Measurements from ENCODE around the gene LNP1.

The LNP1 gene

DNA sequence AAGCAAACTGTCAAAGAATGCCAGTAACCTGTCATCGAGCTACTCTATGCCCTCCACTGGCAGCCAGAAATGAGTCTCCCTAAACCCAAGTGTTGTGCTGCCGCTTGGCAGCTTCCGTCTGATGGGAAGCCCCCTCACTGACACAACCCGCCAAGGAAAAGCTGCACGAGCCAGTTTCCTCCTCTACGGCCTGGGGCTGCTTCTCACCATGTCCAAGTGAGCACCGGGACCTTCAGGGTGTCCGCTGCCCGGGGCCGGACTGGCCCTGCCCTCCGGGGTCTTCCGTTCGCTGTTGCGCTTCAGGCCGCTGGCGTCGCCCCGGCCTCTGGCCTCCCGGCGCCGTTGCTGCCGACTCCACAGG, 940 bp upstream of the LNP1 start:
- DNase-seq = no peak

DNA sequence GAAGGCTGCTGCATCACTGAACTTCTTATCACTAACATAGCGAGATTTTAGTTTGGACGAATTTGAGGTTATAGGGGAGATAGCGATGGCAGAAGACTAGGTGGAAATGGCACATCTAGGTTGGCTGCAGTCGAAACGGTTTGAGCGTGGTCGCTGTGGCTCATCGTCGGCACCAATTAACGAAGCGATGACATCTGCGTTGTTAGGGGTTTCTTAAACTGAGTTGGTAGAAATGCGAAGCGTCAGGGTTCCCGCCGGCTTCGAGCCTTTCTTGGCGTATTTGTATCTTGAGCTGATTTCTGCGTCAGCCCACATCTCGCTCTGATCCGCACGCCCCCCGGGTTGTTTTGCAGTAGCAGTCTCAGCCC, 319 bp downstream of the LNP1 start:
- DNase-seq = no peak

DNA sequence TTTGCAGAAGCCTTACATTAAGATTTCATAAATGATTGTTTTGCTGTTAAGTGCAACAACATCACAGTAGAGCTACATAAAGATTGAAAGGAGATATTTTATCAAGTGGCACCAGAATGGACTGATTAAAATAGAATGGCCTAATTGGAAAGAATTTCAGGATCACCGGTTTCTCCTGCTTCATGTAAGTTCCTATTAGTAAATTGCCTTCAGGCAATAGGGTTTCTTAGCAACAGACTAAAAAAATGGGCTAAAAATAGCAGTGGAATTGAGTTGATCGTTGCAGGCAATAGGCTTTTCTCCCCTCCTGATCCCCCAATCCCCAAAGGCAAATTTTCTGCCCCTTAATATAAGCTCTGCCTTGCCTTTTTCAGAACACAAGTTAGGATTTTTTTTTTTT, 917 bp downstream of the LNP1 start:
- DNase-seq = peak; percentile 70

DNA sequence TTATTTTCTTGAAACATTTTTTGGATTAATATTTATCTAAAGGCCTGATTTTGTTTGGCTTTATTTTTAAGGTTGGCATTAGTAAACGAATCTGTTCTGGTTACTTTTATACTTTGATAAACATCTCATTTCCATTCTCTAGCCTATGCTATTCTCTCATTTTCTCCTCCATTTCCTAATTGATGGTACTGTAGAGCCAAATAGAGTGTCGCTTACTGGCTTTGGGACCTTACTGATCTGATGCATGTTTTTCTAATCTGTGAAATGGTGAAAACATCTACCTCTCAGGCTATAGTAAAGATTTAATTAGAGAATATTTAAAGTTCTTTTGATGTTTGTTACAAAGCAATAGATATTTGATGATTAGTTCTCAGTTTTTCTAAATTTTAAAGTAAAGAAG, 1.6 kb downstream of the LNP1 start:
- peak; percentile 29 for DNase-seq

DNA sequence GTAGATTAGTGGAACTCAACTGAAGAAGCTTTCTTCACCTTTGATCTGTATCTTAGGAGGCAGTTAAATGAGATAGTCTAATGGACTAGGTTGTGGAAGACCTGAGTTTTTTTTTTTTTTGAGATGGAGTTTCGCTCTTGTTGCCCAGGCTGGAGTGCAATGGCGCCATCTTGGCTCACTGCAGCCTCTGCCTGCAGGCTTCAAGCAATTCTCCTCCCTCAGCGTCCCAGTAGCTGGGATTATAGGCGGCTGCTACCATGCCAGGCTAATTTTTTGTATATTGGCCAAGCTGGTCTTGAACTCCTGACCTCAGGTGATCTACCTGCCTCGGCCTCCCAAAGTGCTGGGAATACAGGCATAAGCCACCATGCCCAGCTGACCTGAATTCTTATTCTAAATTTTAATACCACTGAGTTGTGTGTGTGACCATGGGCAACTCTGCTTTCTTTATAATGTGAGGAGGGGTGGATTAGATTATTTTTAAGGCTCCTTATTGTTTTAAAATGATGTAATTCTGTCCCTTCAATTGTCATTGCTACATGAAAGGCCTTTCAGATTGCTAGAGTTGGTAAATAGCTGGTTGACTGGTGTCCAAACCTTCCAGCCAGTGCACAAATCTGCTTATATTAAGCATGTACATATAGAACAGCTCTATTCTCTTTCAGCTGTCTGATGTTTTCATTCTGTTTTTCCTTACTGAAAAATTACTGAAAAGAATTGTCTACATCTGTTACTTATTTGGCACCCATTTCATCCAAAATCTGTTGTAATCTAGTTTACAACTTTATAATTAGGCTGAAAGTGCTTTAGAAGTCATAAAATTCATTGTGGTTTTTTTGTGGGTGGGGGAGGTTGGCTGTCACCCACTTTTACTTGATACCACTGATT, 2.3 kb downstream of the LNP1 start:
- DNase-seq = no peak

DNA sequence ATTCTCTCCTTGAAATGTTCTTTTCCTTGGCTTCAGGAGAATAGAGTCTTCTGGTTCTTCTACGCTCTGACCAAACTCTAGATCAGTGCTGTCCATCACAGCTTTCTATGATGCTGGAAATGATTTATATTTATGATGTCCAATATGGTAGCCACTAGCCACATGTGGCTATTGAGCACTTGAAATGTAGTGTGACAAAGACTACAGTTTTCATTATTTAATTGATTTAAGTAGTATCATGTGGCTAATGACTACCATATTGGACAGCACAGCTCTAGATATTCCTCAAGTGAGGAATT, 2.9 kb downstream of the LNP1 start:
- no peak for DNase-seq

DNA sequence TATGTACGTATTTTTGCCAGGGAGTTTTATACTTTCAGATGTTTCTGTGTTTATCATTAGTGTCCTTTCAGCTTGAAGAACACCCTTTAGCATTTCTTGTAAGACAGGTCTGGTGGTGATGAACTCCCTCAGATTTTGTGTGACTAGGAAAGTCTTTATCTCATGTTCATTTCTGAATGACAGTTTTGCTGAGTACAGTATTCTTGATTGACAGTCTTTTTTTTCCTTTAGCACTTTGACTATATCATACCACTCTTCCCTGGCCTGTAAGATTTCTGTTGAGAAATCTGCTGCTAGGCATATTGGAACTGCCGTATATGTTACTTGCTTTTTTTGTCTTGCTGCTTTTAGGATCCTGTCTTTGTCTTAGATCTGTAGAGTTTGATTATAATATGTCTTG, 5.8 kb downstream of the LNP1 start:
- DNase-seq = no peak

DNA sequence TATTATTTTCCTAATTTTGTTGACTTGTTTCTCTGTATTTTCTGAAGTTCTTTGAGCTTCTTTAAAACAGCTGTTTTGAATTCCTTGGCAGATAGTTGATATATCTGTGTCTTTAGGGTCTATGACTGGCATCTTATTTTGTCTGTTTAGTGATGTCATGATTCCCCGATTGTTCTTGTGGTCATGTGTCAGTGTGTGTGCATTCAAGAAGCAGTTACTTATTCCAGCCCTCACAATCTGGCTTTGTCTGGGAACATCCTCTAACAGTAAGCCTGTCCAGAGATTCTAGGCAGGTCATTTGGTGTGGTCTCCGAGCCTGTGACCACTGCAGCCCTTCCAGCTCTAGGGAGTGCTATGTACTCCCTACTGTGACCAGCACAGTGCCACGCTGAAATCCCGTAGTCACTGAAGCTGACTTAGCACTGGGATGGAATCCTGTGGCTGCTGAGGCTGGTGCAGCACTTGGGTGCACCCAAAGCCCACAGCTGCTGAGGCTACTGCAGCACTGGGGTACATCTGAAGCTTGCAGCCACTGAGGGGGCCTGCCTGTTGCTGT, 6.7 kb downstream of the LNP1 start:
- DNase-seq = no peak

DNA sequence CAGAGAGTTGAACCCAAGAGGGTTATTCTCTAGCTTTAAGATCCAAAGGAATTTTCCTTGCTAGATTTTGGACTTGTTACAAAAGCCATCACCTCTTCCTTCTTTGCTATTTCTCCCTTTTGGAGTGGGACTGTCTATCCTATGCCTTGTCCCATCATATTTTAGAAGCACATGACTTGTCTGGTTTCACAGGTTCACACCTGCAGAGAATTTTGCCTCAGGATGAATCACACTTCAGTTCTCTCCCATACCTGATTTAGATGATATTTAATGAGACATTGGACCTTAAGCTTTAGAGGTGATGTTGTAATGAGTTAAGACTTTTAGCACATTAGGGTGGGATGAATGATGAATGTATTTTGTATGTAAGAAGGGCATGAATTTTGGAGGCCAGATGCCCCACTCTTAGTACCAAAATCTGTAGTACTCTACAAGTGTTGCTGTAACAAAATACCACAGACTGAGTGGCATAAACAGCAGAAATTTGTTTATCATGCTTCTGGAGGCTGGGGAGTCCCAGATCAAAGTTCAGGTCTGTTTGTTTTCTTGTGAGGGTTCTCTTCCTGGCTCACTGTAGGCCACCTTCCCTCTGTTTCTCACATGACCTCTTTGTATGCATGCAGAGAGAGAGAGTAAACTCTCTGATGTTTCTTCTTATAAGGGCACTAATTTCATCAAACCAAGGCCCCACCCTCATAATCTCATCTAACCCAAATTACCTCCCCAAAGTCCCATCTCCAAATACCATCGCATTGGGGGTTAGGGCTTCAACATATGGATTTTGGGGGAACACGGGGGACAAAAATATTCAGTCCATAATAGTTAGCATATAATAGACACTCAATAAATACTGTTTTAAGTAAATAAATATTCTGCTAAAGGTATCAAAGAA, 10.0 kb downstream of the LNP1 start:
- DNase-seq = no peak

DNA sequence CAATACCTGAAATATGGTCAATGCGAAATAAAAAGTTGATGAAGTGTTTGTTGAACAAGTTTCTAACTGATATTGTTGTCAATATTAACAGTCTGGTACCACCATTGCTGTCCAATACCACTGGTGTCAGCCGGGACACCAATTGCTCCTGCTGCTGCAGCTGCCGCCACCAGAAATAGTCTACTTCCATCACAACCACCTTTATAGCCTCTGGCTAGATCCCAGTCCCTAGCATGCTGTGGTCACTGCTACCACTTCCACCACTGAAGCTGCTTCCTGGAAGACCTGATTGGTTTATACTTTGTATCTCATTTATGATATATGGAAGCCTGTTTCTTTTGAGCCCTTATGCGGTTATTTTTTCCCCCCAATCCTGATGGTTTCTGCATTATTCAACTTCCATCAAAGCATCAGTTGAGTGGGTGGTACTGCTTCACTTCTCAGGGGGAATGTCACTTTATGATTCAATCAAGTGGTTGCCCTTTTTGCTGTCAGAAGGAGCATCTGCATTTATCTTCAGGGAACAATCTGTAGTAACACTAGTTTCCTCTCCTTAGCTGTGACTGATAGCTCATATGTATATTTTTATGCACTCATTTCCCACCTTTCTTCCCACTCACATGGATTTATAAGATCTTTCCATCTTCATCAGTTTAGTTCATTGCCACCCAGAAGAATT, 11.7 kb downstream of the LNP1 start:
- no peak for DNase-seq

DNA sequence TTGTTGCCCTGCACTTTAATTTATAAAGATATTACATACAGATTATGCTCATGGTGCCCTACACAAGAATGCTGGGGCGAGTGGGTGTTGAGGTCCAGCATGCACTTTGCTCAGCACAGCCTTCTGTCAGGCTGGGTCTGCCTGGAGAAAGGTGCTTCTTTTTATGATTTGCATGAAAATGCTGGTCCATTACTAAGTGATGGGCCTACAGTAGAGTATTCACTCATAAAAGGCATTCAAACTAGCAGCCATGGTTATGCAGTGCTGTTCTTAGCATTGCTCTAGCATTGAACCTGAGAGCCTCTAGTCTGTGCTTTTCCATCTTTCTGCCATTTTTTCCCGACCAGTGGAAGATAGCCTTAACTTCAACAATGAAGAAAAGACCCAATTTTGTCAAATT, 12.3 kb downstream of the LNP1 start:
- DNase-seq = no peak

DNA sequence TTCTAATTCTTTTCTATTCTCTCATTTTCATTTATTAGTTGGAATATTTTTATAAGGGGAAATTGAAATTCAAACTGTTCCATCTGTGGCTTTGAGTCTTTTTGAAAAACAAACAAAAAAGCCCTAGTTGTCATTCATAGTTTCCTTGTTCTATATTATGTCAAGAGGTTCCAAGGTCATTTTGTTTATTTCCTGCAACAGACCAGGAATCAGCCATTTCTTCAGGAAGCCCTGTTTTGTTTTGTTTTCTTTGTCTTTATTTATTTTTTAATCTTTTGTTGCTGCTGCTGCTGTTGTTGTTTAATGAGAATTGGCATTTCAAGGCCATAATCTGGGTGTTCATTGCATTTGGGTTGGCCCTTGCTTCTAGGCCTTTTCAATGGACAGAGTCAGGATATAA, 14.8 kb downstream of the LNP1 start:
- no peak for DNase-seq

DNA sequence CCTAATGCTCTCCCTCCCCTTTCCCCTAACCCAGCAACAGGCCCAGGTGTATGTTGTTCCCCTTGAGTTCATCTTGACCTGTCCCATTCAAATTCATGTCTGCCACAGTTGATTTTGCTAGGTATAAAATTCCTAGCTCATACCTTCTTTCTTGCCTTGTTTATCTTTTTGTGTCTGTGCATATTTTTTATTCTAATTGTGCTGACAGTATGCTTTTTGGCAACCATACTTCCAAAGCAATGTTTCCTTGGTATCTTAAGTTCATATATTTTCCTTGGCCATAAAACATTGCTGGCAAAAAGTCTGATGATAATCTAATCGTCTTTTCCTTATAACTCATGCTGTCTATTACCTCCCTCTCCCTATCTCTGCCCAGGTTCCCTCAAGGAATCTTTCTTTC, 15.5 kb downstream of the LNP1 start:
- no peak for DNase-seq

DNA sequence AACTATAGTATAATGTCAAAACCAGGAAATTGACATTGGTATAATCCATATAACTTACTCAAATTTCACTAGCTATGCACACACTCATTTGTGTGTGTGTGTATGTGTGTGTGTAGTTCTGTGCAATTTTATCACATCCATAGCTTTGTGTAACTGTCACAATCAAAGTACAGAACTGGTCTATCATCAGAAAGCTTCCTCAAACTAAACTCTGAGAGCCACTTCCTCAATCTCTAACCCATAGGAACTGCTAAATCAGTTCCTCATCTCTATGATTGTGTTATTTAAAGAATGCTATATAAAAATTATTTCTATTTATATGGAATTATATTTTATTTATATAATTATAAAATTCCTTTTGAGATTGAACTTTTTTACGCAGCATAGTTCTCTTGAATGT, 18.1 kb downstream of the LNP1 start:
- no peak for DNase-seq

DNA sequence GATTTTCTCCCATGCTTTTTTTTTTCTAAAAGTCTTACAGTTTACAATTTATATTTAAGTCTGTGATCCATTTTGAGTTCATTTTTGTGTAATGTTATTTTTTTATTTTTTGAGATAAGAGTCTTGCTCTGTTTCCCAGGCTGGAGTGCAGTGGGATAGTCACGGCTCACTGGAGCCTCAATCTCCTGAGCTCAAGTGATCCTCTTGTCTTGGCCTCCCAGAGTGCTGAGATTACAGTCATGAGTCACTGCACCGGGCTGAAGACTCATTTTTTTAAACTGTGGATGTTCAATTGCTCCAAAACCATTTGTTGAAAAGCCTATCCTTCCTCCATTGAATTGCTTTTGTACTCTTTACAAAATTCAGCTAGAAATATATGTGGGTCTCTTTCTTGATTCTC, 19.5 kb downstream of the LNP1 start:
- no peak for DNase-seq

DNA sequence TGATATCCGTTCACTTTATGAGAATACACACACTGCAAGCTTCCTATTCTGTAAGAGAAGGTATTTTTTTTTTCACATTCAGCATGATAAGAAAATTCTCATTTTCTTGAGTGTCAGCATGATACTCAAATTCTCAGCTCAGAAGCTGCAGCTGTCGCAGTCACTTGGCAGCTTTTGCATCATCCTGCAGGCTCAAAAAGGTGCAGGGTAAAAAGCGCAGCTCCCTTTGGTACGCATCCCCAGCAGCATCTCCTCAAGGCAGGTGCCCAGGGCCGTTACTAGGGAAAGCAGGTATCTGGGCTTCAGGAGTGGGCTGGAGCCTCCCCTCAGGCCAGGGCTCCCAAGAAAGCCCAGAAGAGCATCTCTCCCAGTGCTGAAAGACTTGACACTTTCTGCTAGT, 22.3 kb downstream of the LNP1 start:
- no peak for DNase-seq

DNA sequence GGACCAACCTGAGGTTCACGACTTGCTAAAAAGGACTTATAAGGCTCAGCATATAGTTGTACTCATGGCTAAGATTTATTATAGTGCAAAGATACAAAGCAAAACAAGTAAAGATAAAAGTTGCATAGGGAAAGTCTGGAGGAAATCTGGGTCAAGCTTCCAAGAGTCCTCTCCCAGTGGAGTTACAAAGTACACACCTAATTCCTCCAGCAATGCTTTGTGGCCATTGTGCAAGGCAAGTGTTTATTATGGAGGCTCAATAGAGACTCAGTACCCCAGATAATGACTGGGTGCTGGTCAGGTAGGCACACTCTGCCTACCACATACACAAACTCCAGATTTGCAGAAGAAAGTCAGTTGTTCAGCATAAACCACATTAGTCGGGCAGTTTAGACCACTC, 22.9 kb downstream of the LNP1 start:
- DNase-seq = no peak

DNA sequence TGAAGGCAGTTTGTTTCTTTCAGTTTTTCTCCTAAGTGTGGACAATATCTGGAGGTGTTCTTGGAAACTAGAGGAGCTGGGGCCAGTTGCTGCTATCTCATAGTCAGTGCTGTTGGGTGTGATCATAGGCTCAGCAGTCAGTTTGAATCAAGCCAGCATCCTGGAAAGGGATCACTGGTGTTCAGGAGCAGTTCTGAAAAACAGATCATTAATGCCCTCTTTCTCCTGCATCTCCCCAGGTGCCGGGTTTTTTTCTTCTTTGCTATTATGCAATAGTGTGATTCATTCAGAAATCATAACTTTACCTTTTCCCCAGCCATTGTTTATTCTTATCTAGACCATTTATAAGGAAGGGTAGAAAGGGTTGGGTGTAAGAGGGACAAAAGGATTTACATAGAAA, 24.0 kb downstream of the LNP1 start:
- no peak for DNase-seq

DNA sequence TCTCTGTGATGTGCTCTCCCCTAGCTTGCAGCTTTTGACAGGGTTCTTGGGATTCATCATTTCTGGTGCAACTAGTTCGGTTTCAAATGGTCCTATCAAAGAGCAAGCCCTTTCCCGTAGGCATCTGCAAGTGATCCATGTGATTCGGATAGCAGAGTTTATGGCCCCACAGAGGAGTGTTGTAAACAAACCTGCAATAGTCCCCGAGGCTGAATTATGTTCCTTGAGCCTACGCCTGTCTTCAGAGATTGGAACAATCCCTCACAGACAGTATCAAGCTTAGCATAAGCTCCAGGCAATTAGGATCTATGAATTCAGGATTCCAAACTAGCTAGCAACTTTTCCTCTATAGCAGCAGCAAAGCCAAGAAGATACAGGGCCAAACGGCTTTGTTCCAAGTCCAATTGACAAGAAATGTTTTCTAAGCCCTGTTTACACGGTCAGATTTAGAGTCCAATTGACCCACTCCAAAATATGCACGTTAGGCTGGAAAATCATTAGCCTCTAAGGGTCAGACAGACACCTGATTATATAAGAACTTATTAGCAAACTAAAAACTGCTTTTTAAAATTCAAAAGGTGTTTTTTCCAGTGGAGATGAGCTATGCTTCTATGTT, 24.8 kb downstream of the LNP1 start:
- DNase-seq = no peak

DNA sequence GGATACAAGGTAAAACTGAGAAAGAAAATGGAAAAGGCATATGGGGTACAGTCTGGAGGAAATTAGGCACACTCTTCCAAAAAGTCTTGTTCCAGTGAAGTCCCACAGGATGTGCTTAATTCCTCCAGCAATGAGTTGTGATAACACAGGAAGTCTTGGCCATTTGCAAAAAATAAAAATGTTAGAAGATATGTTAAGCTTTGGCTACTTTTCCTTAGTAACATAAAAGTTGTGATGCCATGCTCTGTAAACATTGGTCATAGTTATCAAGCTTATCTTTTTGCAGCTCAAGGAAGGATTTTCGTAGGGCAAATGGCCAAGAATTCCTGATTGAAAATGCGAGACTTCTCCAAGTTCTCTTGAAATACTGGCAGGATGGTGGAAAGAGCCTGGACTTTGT, 26.4 kb downstream of the LNP1 start:
- DNase-seq = no peak

DNA sequence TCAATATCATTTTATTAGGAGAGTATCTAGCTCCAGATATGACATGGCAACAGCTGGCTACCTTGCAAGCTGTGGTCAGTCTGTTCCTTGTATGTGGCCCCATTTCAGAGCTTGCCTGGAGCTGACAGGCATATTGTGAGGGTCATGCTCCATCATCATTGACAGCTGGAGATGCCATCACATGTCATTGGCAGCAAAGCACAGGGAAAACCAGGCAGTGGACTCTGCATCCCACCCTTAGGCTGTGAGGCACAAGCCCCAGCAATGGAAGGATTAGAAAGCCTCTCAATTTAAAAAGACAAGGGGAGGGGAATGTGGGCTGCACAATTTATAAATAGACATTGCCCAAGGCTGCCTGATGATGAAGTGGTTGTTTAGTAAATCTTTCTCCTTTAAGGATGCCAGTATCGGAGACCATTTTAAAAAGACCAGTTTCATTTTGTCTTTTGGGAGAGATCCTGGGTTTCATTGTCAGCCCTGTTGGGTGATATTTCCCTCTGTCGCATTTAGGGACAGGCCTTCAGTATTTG, 27.9 kb downstream of the LNP1 start:
- DNase-seq = no peak

DNA sequence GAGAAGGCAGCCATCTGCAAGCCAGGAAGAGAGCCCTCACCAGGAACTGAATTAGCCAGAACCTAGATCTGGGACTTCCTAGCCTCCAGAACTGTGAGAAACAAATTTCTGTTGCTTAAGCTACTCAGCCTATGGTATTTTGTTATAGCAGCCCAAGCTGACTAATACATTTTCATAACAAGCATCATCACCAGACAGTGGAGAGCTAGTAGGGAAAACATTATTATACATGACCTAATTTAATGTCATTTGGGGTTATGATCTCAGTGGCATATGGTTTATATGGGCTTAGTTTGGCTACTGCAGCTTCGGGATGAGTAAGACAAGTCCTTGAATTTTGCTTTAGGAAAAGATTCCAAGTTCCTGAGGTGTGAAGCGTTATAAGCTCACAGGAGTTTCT, 35.6 kb downstream of the LNP1 start:
- no peak for DNase-seq

Data from NCI-H2081 treated with DMSO at 0.1 percent for 48 hours (cell line).